ENCODE results near the gene UBAC2. TPM values are rescaled to one million over a fixed set of nuclear protein-coding genes. Genes with fewer than 3 reads are reported as not detected.

Gene UBAC2
- total and polyA plus RNA-seq, 4 donors, result 49.9 to 77.1 (median 53.7) TPM

- WGBS, 2 donors, result 80 to 86% methylated on average over 8 of the region's 8 CpGs
- peaks cover 0 to 5% (median 2%) of the 10 kb centered on the region in 4 donors for H3K36me3 ChIP-seq (ENCODE audit: control insufficient read depth in 4 of 4, insufficient read depth in 4 of 4, low read length in 4 of 4)
- no peak for TF ChIP-seq CTCF (IDR thresholded peaks at IDR 0.05; ENCODE audit: control extremely low read depth, extremely low read depth)
- ATAC-seq (ENCODE audit: insufficient read depth, low FRiP score) (no peak), DNase-seq (no peak)
- H3K4me1 ChIP-seq (ENCODE audit: control insufficient read depth in 5 of 5, insufficient read depth in 5 of 5, low read length in 5 of 5), result peaks cover 0 to 6% (median 0%) of the 10 kb centered on the region in 5 donors
- no peak overlapping the region for H3K27ac ChIP-seq (ENCODE audit: low read depth in 1 of 2, low read length in 1 of 2)
- H3K27me3 ChIP-seq (ENCODE audit: control insufficient read depth in 3 of 3, insufficient read depth in 3 of 3, low read length in 2 of 3), result no peaks in the 10 kb centered on the region
- no peak overlapping the region for H3K9ac ChIP-seq (ENCODE audit: insufficient read depth in 1 of 2, low read length in 2 of 2)
- no peak overlapping the region for H3K4me3 ChIP-seq
- no peaks in the 10 kb centered on the region for H3K9me3 ChIP-seq (ENCODE audit: control insufficient read depth in 4 of 4, insufficient read depth in 3 of 4, low read length in 3 of 4)
These were observed 64.6 kb downstream of the UBAC2 start for GRCh38 chr13:99265162-99265800.

GRCh38 chr13:99265821-99266426 lies 65.3 kb downstream of the UBAC2 start:
- Histone ChIP-seq H3K9ac (ENCODE audit: insufficient read depth in 1 of 2, low read length in 2 of 2) (no peak overlapping the region), H3K27me3 (ENCODE audit: control insufficient read depth in 3 of 3, insufficient read depth in 3 of 3, low read length in 2 of 3) (no peaks in the 10 kb centered on the region), H3K9me3 (ENCODE audit: control insufficient read depth in 4 of 4, insufficient read depth in 3 of 4, low read length in 3 of 4) (no peaks in the 10 kb centered on the region), H3K4me3 (no peak overlapping the region), H3K4me1 (ENCODE audit: control insufficient read depth in 5 of 5, insufficient read depth in 5 of 5, low read length in 5 of 5) (peaks cover 0 to 6% (median 0%) of the 10 kb centered on the region in 5 donors), H3K27ac (ENCODE audit: low read depth in 1 of 2, low read length in 1 of 2) (no peak overlapping the region), H3K36me3 (ENCODE audit: control insufficient read depth in 4 of 4, insufficient read depth in 4 of 4, low read length in 4 of 4) (peaks cover 0 to 5% (median 2%) of the 10 kb centered on the region in 4 donors)
- 38% methylated on average over 3 of the region's 3 CpGs for WGBS, 2 donors
- DNase-seq (peak in 2 of 3 donors; percentile 50 to 67), ATAC-seq (ENCODE audit: insufficient read depth, low FRiP score) (no peak)
- TF ChIP-seq CTCF (IDR thresholded peaks at IDR 0.05; ENCODE audit: control extremely low read depth, extremely low read depth), result peak; percentile 57

- ATAC-seq (ENCODE audit: insufficient read depth, low FRiP score), result no peak
- no peak overlapping the region for H3K27ac ChIP-seq (ENCODE audit: low read depth in 1 of 2, low read length in 1 of 2)
- no peaks in the 10 kb centered on the region for H3K9me3 ChIP-seq (ENCODE audit: control insufficient read depth in 4 of 4, insufficient read depth in 3 of 4, low read length in 3 of 4)
- TF ChIP-seq CTCF (IDR thresholded peaks at IDR 0.05; ENCODE audit: control extremely low read depth, extremely low read depth), result no peak
- peaks cover 0 to 5% (median 2%) of the 10 kb centered on the region in 4 donors for H3K36me3 ChIP-seq (ENCODE audit: control insufficient read depth in 4 of 4, insufficient read depth in 4 of 4, low read length in 4 of 4)
- no peak overlapping the region for H3K4me3 ChIP-seq
- H3K9ac ChIP-seq (ENCODE audit: insufficient read depth in 1 of 2, low read length in 2 of 2), result no peak overlapping the region
- DNase-seq, result no peak
- peaks cover 0 to 6% (median 2%) of the 10 kb centered on the region in 5 donors for H3K4me1 ChIP-seq (ENCODE audit: control insufficient read depth in 5 of 5, insufficient read depth in 5 of 5, low read length in 5 of 5)
- no peaks in the 10 kb centered on the region for H3K27me3 ChIP-seq (ENCODE audit: control insufficient read depth in 3 of 3, insufficient read depth in 3 of 3, low read length in 2 of 3)
- 84 to 86% methylated on average over 6 of the region's 6 CpGs for WGBS, 2 donors
These were observed 66.2 kb downstream of the UBAC2 start for GRCh38 chr13:99266827-99267226.
